LNCaP clone FGC (cell line): Measurements from ENCODE around the gene TMEM120A.

ENCODE experiments used
- DNase-seq: peaks from one replicate; pipeline ENCODE4 v3.0.0-alpha.2; 2011; ENCODE audit warnings: low read depth
- H3K4me3 ChIP-seq: 2 replicates; pipeline ENCODE4 v1.5.1; 2011; ENCODE audit warnings: mild to moderate bottlenecking, low read depth, low read length, control low read depth
- CTCF ChIP-seq: IDR thresholded peaks from 2 replicates; pipeline ENCODE4 v1.5.1; 2012; ENCODE audit warnings: mild to moderate bottlenecking; ENCODE audit not compliant: control insufficient read depth, insufficient read depth; ENCODE audit errors: extremely low read depth

TMEM120A gene

GRCh38 chr7:75962607-75963380, 31.6 kb downstream of the TMEM120A start:
- DNase-seq: no peak
- TF ChIP-seq CTCF: no peak
- no peak overlapping the region for H3K4me3 ChIP-seq

GRCh38 chr7:75961218-75961617, 33.2 kb downstream of the TMEM120A start:
- TF ChIP-seq CTCF: no peak
- DNase-seq: no peak
- H3K4me3 ChIP-seq: no peak overlapping the region

DNA sequence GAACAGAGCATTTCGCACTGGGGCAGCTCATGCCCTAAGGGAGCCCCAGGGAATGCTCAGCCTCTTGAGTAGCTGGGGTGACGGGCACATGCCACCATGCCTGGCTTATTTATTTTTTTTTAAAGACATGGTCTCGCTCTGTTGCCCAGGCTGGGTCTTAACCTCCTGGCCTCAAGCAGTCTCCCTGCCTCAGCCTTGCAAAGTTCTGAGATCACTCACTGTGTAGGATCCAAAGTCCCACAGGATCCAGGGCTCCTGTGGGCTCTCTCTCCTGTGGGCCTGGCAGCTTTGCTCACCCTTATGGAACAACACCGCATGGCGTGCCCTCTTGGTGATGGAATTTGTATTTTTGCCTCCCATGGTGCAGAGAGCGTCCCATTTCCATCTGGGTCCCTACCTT, 34.0 kb downstream of the TMEM120A start:
- no peak for TF ChIP-seq CTCF
- no peak overlapping the region for H3K4me3 ChIP-seq
- no peak for DNase-seq

DNA sequence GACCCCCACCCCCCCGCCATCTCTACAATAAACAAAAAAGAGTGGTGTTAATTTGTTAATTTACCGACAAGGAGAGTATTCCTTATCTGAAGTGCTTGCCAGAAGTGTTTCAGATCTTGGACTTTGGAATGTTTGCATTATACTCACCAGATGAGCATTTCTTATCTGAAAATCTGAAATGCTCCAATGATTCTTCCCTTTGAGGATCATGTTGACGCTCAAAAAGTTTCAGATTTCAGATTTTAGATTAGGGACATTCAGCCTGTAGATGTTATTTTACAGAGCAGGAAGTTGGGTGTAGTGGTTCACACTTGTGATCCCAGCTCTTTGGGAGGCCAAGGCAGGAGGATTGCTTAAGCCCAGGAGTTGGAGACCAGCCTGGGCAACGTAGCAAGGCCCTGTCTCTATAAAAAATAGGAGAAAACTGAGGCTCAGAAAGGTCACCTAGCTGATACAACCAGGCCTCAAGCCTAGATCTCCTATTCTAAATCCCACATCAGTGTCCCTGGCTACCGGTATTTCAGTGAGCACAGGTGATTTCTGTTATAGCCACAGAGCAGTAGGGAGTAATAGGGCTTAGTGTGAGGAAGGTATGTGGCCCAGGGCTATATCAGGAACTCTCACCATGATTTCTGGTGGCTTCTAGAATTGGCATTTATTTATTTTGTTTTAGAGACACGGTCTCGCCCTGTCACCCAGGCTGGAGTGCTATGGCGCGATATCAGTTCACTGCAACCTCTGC, 35.4 kb downstream of the TMEM120A start:
- TF ChIP-seq CTCF: no peak

DNA sequence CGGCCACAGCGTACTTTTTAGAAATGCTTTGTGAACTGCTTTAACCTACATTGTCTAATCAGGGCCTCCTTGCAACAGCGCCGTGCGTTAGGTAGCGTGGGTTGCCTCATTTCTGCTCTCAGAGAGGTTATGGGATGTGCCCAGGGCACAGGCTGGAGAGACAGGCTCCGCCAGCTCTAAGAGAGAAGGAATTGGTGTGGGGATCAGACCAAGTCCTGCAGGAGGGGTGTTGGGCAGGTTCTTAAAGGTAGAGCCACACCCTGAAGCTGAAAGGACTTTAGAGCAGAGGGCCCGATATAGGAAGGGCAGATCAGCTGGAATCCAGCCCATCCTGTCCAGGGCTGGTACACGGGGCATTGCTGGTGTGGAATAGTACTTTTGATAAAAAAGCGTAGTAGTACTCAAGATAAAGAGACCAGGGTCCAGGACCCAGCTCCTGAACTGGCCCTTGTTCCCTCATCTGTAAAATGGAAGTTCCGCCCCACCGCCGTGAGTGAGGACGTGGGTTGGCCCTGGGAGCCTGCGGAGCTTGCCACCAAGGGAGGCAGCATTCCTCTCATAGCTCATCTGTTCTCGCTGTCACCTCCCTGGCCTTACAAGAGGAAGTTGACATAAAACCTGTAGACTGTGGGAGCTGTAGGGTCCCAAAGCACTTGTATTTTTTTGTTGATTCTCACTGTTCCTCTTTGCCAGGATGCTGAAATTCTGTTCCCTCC, 37.2 kb downstream of the TMEM120A start:
- no peak for TF ChIP-seq CTCF
- H3K4me3 ChIP-seq: no peak overlapping the region
- no peak for DNase-seq

More for the DNA sequence above, 35.4 kb downstream of the TMEM120A start:
- no peak overlapping the region for H3K4me3 ChIP-seq
- peak; percentile 40 for DNase-seq

GRCh38 chr7:75955331-75955955, 39.0 kb downstream of the TMEM120A start:
- no peak for DNase-seq
- no peak overlapping the region for H3K4me3 ChIP-seq
- no peak for TF ChIP-seq CTCF
